ENCODE measurements around the gene NDST4. TPM values are rescaled to one million over a fixed set of nuclear protein-coding genes. Genes with fewer than 3 reads are reported as not detected.

Gene NDST4
- total and polyA plus RNA-seq, 8 donors: 0.34 to 1.2 (median 0.74) TPM; not detected in 2

DNA sequence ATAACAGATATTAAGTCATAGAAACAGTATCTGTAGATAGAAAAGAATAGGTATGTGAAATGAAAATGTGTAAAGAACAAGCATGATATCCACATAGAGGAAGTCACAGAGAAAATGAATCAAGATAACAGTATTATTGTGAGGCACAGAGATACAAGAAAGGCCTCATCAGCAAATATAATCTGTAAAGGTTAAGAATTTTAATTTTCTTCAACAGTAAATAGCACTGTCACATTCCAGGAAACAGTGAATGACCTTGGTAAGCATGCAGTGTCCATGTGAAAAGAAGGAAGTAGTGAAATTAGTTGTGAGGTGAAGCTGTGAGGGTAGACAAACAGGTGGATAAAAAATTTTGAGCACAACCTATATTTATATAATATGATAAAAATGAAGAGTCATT is 39.5 kb upstream of the NDST4 start:
- ATAC-seq: no peak
- H3K4me3 ChIP-seq: no peak overlapping the region
- no peaks in the 10 kb centered on the region for H3K27me3 ChIP-seq
- DNase-seq: no peak
- H3K4me1 ChIP-seq: no peaks in the 10 kb centered on the region
- H3K9me3 ChIP-seq: no peaks in the 10 kb centered on the region
- intact Hi-C loops (cut with DNase I): no loop called here
- H3K27ac ChIP-seq: no peak overlapping the region
- no peaks in the 10 kb centered on the region for H3K36me3 ChIP-seq
- no peak for TF ChIP-seq CTCF (IDR thresholded peaks at IDR 0.05)

- no peak overlapping the region for H3K27ac ChIP-seq
- ATAC-seq: no peak
- DNase-seq: no peak
- no peaks in the 10 kb centered on the region for H3K9me3 ChIP-seq
- no peaks in the 10 kb centered on the region for H3K36me3 ChIP-seq
- no peaks in the 10 kb centered on the region for H3K4me1 ChIP-seq
- H3K27me3 ChIP-seq: no peaks in the 10 kb centered on the region
- intact Hi-C loops (cut with DNase I): no loop called here
- no peak for TF ChIP-seq CTCF (IDR thresholded peaks at IDR 0.05)
- H3K4me3 ChIP-seq: no peak overlapping the region
These were observed 38.7 kb upstream of the NDST4 start for GRCh38 chr4:115152081-115152480.

DNA sequence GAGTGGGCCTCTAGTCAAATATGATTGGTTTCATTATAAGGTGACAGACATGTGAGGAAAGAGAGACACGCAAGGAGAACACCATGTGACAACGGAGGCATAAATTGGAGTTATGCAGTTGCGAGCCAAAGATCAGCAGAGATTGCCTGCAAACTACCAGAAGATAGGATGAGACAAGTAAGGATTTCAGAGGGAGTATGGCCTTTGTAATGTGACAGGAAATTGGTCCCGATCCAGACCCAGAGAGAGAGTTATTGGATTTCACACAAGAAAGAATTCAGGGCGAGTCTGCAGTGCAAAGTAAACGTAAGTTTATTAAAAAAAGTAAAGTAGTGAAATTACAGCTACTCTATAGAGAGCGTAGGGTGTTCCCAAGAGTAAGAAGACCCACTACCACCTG is 35.7 kb upstream of the NDST4 start:
- DNase-seq (no peak), ATAC-seq (no peak)
- Histone ChIP-seq H3K9me3 (no peaks in the 10 kb centered on the region), H3K4me1 (no peaks in the 10 kb centered on the region), H3K27me3 (no peaks in the 10 kb centered on the region), H3K36me3 (no peaks in the 10 kb centered on the region), H3K27ac (no peak overlapping the region), H3K4me3 (no peak overlapping the region)
- no peak for TF ChIP-seq CTCF (IDR thresholded peaks at IDR 0.05)
- intact Hi-C loops (cut with DNase I): no loop called here

GRCh38 chr4:115145393-115146160 is 32.2 kb upstream of the NDST4 start:
- no peak overlapping the region for H3K4me3 ChIP-seq
- intact Hi-C loops (cut with DNase I): no loop called here
- H3K4me1 ChIP-seq: no peaks in the 10 kb centered on the region
- H3K36me3 ChIP-seq: no peaks in the 10 kb centered on the region
- no peaks in the 10 kb centered on the region for H3K9me3 ChIP-seq
- H3K27me3 ChIP-seq: no peaks in the 10 kb centered on the region
- ATAC-seq: no peak
- DNase-seq: no peak
- TF ChIP-seq CTCF (IDR thresholded peaks at IDR 0.05): no peak
- no peak overlapping the region for H3K27ac ChIP-seq

GRCh38 chr4:115128037-115128436 is 14.6 kb upstream of the NDST4 start:
- H3K36me3 ChIP-seq: no peaks in the 10 kb centered on the region
- intact Hi-C loops (cut with DNase I): no loop called here
- no peaks in the 10 kb centered on the region for H3K27me3 ChIP-seq
- no peak overlapping the region for H3K4me3 ChIP-seq
- DNase-seq (no peak), ATAC-seq (no peak)
- no peaks in the 10 kb centered on the region for H3K4me1 ChIP-seq
- no peak for TF ChIP-seq CTCF (IDR thresholded peaks at IDR 0.05)
- no peaks in the 10 kb centered on the region for H3K9me3 ChIP-seq
- no peak overlapping the region for H3K27ac ChIP-seq
